Globus pallidus (tissue), 1 donor: ENCODE measurements around the gene DCN.

Experiments
- DNase-seq: peaks from one replicate; pipeline ENCODE4 v3.0.0-alpha.2; 2015; ENCODE audit warnings: low spot score

DCN gene

GRCh38 chr12:91186156-91186555, 3.5 kb upstream of the DCN start:
- DNase-seq: no peak

- DNase-seq: no peak
These were observed 2.8 kb upstream of the DCN start for GRCh38 chr12:91185421-91185820.

GRCh38 chr12:91183551-91183950, 934 bp upstream of the DCN start:
- no peak for DNase-seq

GRCh38 chr12:91180582-91181395, 1.8 kb downstream of the DCN start:
- DNase-seq: no peak

GRCh38 chr12:91179966-91180561, 2.6 kb downstream of the DCN start:
- DNase-seq: no peak

GRCh38 chr12:91179315-91179714, 3.3 kb downstream of the DCN start:
- no peak for DNase-seq

GRCh38 chr12:91178781-91179180, 3.8 kb downstream of the DCN start:
- no peak for DNase-seq

GRCh38 chr12:91178139-91178561, 4.5 kb downstream of the DCN start:
- DNase-seq: peak; percentile 13

GRCh38 chr12:91177381-91177780, 5.2 kb downstream of the DCN start:
- DNase-seq: no peak

- DNase-seq: no peak
These were observed 5.7 kb downstream of the DCN start for GRCh38 chr12:91176915-91177314.

GRCh38 chr12:91176358-91176757, 6.3 kb downstream of the DCN start:
- DNase-seq: no peak

- DNase-seq: no peak
These were observed 9.5 kb downstream of the DCN start for GRCh38 chr12:91173124-91173523.

GRCh38 chr12:91172096-91172495, 10.5 kb downstream of the DCN start:
- DNase-seq: no peak

- DNase-seq: no peak
These were observed 11.1 kb downstream of the DCN start for GRCh38 chr12:91171476-91171875.

- DNase-seq: no peak
These were observed 19.5 kb downstream of the DCN start for GRCh38 chr12:91163116-91163515.

GRCh38 chr12:91161009-91161408, 21.6 kb downstream of the DCN start:
- no peak for DNase-seq

- no peak for DNase-seq
These were observed 26.6 kb downstream of the DCN start for GRCh38 chr12:91155990-91156389.

GRCh38 chr12:91154131-91154530, 28.5 kb downstream of the DCN start:
- no peak for DNase-seq

GRCh38 chr12:91144053-91144452, 38.6 kb downstream of the DCN start:
- no peak for DNase-seq

GRCh38 chr12:91143206-91143605, 39.4 kb downstream of the DCN start:
- no peak for DNase-seq

- no peak for DNase-seq
These were observed 40.4 kb downstream of the DCN start for GRCh38 chr12:91142221-91142631.

GRCh38 chr12:91140026-91140931, 42.3 kb downstream of the DCN start:
- DNase-seq: no peak

- DNase-seq: no peak
These were observed 43.3 kb downstream of the DCN start for GRCh38 chr12:91139286-91139685.
